ENCODE results near the gene ENOX1.

DNA sequence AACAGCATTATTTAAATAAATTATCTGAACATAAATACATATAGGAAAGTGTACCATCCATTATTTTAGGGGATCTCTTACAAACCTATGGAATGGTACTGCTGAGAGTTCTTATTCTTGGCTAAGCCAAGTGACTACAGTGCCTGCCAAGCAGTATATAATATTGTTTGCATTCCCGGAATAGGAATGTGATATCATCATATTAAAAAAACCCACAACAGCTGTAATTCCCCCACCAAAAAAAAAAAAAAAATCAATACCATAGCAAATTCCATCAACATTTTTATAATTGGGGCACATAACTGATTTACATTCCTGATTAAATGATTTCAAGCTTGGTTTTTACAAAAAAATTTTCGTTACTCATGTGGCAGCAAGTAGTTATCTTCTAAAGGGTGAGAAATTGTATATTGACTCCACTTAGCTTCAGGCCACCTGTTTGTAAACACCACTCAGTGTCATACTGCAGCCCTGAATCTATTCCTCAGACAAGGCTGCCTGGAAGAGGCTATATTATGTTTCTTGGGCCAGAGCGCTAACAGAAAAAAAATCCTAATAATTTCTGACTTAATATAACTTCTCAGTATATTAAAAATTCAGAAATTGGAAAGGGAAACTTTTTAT lies 485.3 kb downstream of the ENOX1 start:
- TF ChIP-seq, protein P1, sequence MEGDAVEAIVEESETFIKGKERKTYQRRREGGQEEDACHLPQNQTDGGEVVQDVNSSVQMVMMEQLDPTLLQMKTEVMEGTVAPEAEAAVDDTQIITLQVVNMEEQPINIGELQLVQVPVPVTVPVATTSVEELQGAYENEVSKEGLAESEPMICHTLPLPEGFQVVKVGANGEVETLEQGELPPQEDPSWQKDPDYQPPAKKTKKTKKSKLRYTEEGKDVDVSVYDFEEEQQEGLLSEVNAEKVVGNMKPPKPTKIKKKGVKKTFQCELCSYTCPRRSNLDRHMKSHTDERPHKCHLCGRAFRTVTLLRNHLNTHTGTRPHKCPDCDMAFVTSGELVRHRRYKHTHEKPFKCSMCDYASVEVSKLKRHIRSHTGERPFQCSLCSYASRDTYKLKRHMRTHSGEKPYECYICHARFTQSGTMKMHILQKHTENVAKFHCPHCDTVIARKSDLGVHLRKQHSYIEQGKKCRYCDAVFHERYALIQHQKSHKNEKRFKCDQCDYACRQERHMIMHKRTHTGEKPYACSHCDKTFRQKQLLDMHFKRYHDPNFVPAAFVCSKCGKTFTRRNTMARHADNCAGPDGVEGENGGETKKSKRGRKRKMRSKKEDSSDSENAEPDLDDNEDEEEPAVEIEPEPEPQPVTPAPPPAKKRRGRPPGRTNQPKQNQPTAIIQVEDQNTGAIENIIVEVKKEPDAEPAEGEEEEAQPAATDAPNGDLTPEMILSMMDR (IDR thresholded peaks at IDR 0.05), result no peak
- no peak for TF ChIP-seq POLR2AphosphoS5 (IDR thresholded peaks at IDR 0.05)
- no peak for TF ChIP-seq EP300 (IDR thresholded peaks at IDR 0.05)
- no peak for TF ChIP-seq POLR2A (IDR thresholded peaks at IDR 0.05)
